ENCODE results near the gene ADRM1.

- TF ChIP-seq POLR2A (IDR thresholded peaks at IDR 0.05) (no peak), CTCF (IDR thresholded peaks at IDR 0.05) (no peak), POLR2AphosphoS5 (IDR thresholded peaks at IDR 0.05) (no peak)
Measured at GRCh38 chr20:62294516-62294915, 8.3 kb upstream of the ADRM1 start.

All from transverse colon (tissue), 4 donors.